GM12878 (cell line): Measurements from ENCODE around the gene RAD51B.

ENCODE experiments used
- ATF3 ChIP-seq: IDR thresholded peaks from 2 replicates; pipeline ENCODE4 v1.6.1; 2011; ENCODE audit warnings: low read depth, mild to moderate bottlenecking, low read length, moderate library complexity, borderline replicate concordance; ENCODE audit errors: extremely low read depth
- CTCF ChIP-seq, 3 experiments: IDR thresholded peaks in 2 of 3; conservative IDR thresholded peaks in 1 of 3; 2 replicates each; pipeline ENCODE4 v1.5.1; 2011; ENCODE audit warnings: low read depth in 3 of 3, low read length in 3 of 3, mild to moderate bottlenecking in 3 of 3, control low read depth in 2 of 3, moderate library complexity in 2 of 3, inconsistent platforms in 1 of 3, mixed read lengths in 1 of 3; ENCODE audit not compliant: control insufficient read depth in 2 of 3, insufficient read depth in 1 of 3; ENCODE audit errors: extremely low read depth in 1 of 3
- EP300 ChIP-seq, 2 experiments: fragments of 150-350 bp in 1 of 2; IDR thresholded peaks; 2 replicates each; pipeline ENCODE4 v1.6.1; 2011 to 2012; ENCODE audit warnings: low read depth in 2 of 2, low read length in 2 of 2, borderline replicate concordance in 1 of 2, improper control_type of control experiment in 1 of 2, inconsistent platforms in 1 of 2; ENCODE audit not compliant: control insufficient read depth in 1 of 2
- NFYB ChIP-seq: IDR thresholded peaks from 2 replicates; pipeline ENCODE4 v1.6.1; 2011; ENCODE audit warnings: low read depth, mild to moderate bottlenecking, low read length, improper control_type of control experiment, moderate library complexity; ENCODE audit not compliant: insufficient read depth
- POLR2A ChIP-seq: IDR thresholded peaks from 2 replicates; pipeline ENCODE4 v1.6.1; 2011; ENCODE audit warnings: low read depth, mild to moderate bottlenecking, low read length
- POLR2AphosphoS2 ChIP-seq: IDR thresholded peaks from 2 replicates; pipeline ENCODE4 v1.6.1; 2011; ENCODE audit warnings: low read depth, mild to moderate bottlenecking, low read length, improper control_type of control experiment, moderate library complexity
- POLR2AphosphoS5 ChIP-seq: IDR thresholded peaks from 2 replicates; pipeline ENCODE4 v1.6.1; 2011; ENCODE audit warnings: mild to moderate bottlenecking, low read length, inconsistent platforms
- RFX5 ChIP-seq: IDR thresholded peaks from 2 replicates; pipeline ENCODE4 v1.6.1; 2011; ENCODE audit warnings: low read depth, low read length, improper control_type of control experiment
- SMAD1 ChIP-seq: fragments of 450-650 bp; IDR thresholded peaks from 2 replicates; pipeline ENCODE4 v1.6.1; 2018; ENCODE audit warnings: mild to moderate bottlenecking, low read depth; ENCODE audit not compliant: partially characterized antibody
- TBL1XR1 ChIP-seq: IDR thresholded peaks from 2 replicates; pipeline ENCODE4 v1.6.1; 2012; ENCODE audit warnings: low read depth, low read length, improper control_type of control experiment
- YBX1 ChIP-seq: fragments of 450-650 bp; IDR thresholded peaks from 2 replicates; pipeline ENCODE4 v1.6.1; 2016; ENCODE audit warnings: antibody characterized with exemption
- ZNF274 ChIP-seq: IDR thresholded peaks from one replicate; pipeline ENCODE4 v1.8.0; 2011; ENCODE audit not compliant: insufficient read length, insufficient read depth
- ZNF622 ChIP-seq: fragments of 450-650 bp; IDR thresholded peaks from 2 replicates; pipeline ENCODE4 v1.6.1; 2017; ENCODE audit warnings: mild to moderate bottlenecking, inconsistent platforms
- ZNF687 ChIP-seq: fragments of 450-650 bp; IDR thresholded peaks from 2 replicates; pipeline ENCODE4 v1.6.1; 2017; ENCODE audit warnings: mild to moderate bottlenecking, moderate library complexity

- TF ChIP-seq CTCF (IDR thresholded peaks at IDR 0.05 in 2 of 3, conservative IDR thresholded peaks at IDR 0.05 in 1 of 3; ENCODE audit: control insufficient read depth in 2 of 3, extremely low read depth in 1 of 3, insufficient read depth in 1 of 3, low read depth in 3 of 3, low read length in 3 of 3) (no peak), ATF3 (no peak), ZNF622 (no peak), EP300 (IDR thresholded peaks at IDR 0.05; ENCODE audit: borderline replicate concordance in 1 of 2, control insufficient read depth in 1 of 2, low read depth in 2 of 2, low read length in 2 of 2) (no peak), POLR2A (no peak), POLR2AphosphoS2 (no peak), SMAD1 (no peak), RFX5 (no peak), POLR2AphosphoS5 (no peak), ZNF274 (no peak), TBL1XR1 (no peak), YBX1 (no peak), NFYB (no peak), ZNF687 (no peak)
These were observed 146.1 kb downstream of the RAD51B start for GRCh38 chr14:67965696-67966095.
